ENCODE data around the gene SLC18B1. TPM values are rescaled to one million over a fixed set of nuclear protein-coding genes. Genes with fewer than 3 reads are reported as not detected.

The SLC18B1 gene
- total and polyA plus RNA-seq, 9 donors: 3.2 to 15.2 (median 9.7) TPM

DNA sequence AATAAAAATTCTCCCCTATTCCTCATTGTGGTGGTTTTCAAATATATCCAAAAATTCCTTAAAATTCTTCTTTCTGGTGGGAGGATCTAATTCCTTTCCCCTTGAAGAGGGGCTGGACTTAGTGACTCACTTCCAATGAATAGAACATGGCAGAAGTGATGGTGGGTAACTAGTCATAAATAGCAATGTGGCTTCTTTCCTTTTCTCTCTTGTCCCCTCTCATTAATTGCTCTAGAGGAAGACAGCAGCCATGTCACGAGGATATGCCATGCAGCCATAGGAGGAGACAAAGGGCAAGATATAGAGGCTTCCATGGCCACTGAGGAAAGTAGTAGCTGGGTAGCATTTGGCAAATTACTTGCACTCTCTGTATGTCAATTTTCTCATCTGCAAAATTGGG is 46.6 kb downstream of the SLC18B1 start:
- intact Hi-C loops (cut with DNase I): no loop called here
- TF ChIP-seq EP300 (IDR thresholded peaks at IDR 0.05) (no peak), POLR2A (IDR thresholded peaks at IDR 0.05) (no peak)
- TF ChIP-seq, protein P1, sequence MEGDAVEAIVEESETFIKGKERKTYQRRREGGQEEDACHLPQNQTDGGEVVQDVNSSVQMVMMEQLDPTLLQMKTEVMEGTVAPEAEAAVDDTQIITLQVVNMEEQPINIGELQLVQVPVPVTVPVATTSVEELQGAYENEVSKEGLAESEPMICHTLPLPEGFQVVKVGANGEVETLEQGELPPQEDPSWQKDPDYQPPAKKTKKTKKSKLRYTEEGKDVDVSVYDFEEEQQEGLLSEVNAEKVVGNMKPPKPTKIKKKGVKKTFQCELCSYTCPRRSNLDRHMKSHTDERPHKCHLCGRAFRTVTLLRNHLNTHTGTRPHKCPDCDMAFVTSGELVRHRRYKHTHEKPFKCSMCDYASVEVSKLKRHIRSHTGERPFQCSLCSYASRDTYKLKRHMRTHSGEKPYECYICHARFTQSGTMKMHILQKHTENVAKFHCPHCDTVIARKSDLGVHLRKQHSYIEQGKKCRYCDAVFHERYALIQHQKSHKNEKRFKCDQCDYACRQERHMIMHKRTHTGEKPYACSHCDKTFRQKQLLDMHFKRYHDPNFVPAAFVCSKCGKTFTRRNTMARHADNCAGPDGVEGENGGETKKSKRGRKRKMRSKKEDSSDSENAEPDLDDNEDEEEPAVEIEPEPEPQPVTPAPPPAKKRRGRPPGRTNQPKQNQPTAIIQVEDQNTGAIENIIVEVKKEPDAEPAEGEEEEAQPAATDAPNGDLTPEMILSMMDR (IDR thresholded peaks at IDR 0.05): no peak
- DNase-seq: no peak
- Histone ChIP-seq H3K27me3 (no peaks in the 10 kb centered on the region), H3K27ac (no peak overlapping the region), H3K9me3 (no peaks in the 10 kb centered on the region), H3K4me3 (no peak overlapping the region), H3K36me3 (no peaks in the 10 kb centered on the region), H3K4me1 (ENCODE audit: insufficient read depth) (no peaks in the 10 kb centered on the region)
- 74 to 90% (median 84%) methylated on average over 1 of the region's 1 CpG for WGBS, 3 donors

DNA sequence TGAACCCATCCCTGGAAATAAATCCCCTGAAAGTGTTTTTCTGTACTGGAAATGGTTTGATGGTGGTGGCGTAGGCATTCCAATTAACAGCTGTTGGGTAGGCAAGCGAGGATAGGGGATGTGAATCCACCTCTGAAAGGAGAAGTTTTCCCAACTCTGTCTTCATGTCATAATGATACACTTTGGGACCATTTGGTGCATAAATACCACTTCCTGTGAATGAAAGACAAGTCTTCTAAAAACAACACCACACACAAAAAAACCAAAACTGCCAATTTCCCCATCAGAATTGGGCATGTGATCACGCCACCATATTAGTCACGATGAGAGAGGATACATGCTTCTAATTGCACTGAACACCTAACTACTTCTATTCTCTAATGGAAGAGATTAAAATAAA is 47.1 kb downstream of the SLC18B1 start:
- DNase-seq: no peak
- WGBS, 3 donors: 90 to 93% (median 92%) methylated on average over 4 of the region's 4 CpGs
- intact Hi-C loops (cut with DNase I): no loop called here
- Histone ChIP-seq H3K27ac (no peak overlapping the region), H3K4me1 (ENCODE audit: insufficient read depth) (no peaks in the 10 kb centered on the region), H3K4me3 (no peak overlapping the region), H3K9me3 (no peaks in the 10 kb centered on the region), H3K36me3 (no peaks in the 10 kb centered on the region), H3K27me3 (no peaks in the 10 kb centered on the region)
- TF ChIP-seq, protein P1 (IDR thresholded peaks at IDR 0.05): no peak

DNA sequence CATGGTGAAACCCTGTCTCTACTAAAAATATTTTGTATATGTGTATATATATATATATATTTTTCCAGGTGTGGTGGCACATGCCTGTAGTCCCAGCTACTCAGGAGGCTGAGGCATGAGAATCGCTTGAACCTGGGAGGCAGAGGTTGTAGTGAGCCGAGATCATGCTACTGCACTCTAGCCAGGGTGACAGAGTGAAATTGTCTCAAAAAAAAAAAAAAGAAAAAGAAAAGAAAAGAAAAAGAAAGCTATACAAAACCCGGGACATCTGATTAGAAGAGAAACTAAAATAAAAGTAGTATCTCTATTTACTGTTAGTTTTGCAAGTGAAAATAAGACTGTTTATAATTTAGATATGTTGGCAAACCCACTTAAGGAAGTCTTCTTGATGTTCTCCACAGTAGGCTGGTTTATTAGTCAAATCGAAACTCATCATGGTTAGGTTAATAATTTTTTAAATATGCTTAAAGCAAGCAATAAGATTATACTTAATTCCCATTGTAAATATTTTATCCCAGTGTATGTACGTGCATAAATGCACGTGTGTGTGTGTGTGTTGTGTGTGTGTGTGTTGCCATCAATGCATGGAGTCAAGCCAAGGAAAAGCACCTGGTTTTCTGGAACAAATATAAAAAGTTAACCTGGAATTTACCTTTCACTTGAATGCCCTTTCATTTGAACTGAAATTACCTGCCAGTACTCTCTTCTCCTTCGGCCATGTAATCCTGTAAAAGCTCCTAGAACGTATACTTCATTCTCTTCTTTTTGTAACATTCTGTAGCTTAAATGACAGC is 47.8 kb downstream of the SLC18B1 start:
- intact Hi-C loops (cut with DNase I): no loop called here
- H3K9me3 ChIP-seq: no peaks in the 10 kb centered on the region
- no peak overlapping the region for H3K27ac ChIP-seq
- TF ChIP-seq POLR2A (IDR thresholded peaks at IDR 0.05) (no peak), EP300 (IDR thresholded peaks at IDR 0.05) (no peak)
- TF ChIP-seq, protein P1 (IDR thresholded peaks at IDR 0.05): no peak
- WGBS, 3 donors: 76 to 84% (median 78%) methylated on average over 8 of the region's 8 CpGs
- H3K36me3 ChIP-seq: no peaks in the 10 kb centered on the region
- H3K27me3 ChIP-seq: no peaks in the 10 kb centered on the region
- no peak for DNase-seq
- H3K4me3 ChIP-seq: no peak overlapping the region
- H3K4me1 ChIP-seq (ENCODE audit: insufficient read depth): no peaks in the 10 kb centered on the region

DNA sequence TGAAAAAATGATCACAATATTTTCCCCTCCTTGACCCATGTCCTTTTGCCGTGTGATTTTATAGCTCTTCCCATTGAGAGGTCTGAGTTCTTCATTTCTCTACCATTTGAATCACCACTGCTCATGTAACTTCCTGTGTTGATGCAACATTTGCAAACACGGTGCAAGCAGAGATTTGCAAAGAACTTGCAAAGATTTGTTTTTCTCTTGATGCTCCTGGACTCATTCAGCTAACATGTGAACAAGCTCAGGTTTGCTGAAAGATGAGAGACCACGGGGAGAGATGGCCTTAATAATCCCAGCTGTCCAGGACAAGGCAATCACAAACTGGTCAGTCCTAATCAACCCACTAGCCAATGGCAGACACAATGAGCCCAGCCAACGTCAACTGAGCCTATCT is 49.3 kb downstream of the SLC18B1 start:
- WGBS, 3 donors: 64 to 69% (median 64%) methylated on average over 4 of the region's 4 CpGs
- H3K27me3 ChIP-seq: no peaks in the 10 kb centered on the region
- intact Hi-C loops (cut with DNase I): no loop called here
- TF ChIP-seq, protein P1 (IDR thresholded peaks at IDR 0.05): no peak
- TF ChIP-seq EP300 (IDR thresholded peaks at IDR 0.05) (no peak), POLR2A (IDR thresholded peaks at IDR 0.05) (no peak)
- no peaks in the 10 kb centered on the region for H3K9me3 ChIP-seq
- no peak overlapping the region for H3K27ac ChIP-seq
- H3K36me3 ChIP-seq: no peaks in the 10 kb centered on the region
- no peak for DNase-seq
- H3K4me1 ChIP-seq (ENCODE audit: insufficient read depth): no peaks in the 10 kb centered on the region
- no peak overlapping the region for H3K4me3 ChIP-seq
